HT-29 (cell line): ENCODE data around the gene MEIOC. TPM values are rescaled to one million over a fixed set of nuclear protein-coding genes. Genes with fewer than 3 reads are reported as not detected.
"Not testable (repeated sequence)": the region's sequence is repeated elsewhere in the genome, so short reads cannot be mapped to it uniquely, and the experiment has no call there.

Experiments used
- DNase-seq: peaks from one replicate; pipeline ENCODE4 v3.0.0-alpha.2; 2015; ENCODE audit warnings: low spot score
- total RNA-seq: library from RNA; depleted of rRNA; stranded (reverse); fragments of >200 nt; shearing (Covaris generic); gene quantifications from 2 replicates; pipeline ENCODE4 v1.2.3, GENCODE V29; 2014

MEIOC gene
- total RNA-seq, 1 experiment from 2014 or later = not detected

GRCh38 chr17:44647736-44648135 is 8.5 kb upstream of the MEIOC start:
- no peak for DNase-seq

GRCh38 chr17:44648963-44649362 is 7.3 kb upstream of the MEIOC start:
- DNase-seq = no peak

GRCh38 chr17:44651228-44651627 is 5.0 kb upstream of the MEIOC start:
- DNase-seq = no peak

- no peak for DNase-seq
These were observed 3.5 kb upstream of the MEIOC start for GRCh38 chr17:44652727-44653126.

GRCh38 chr17:44653384-44653783 is 2.9 kb upstream of the MEIOC start:
- no peak for DNase-seq

GRCh38 chr17:44653954-44654353 is 2.3 kb upstream of the MEIOC start:
- no peak for DNase-seq

GRCh38 chr17:44661835-44662234 is 5.6 kb downstream of the MEIOC start:
- DNase-seq = no peak

- DNase-seq = no peak
These were observed 6.8 kb downstream of the MEIOC start for GRCh38 chr17:44663095-44663494.

- no peak for DNase-seq
These were observed 8.6 kb downstream of the MEIOC start for GRCh38 chr17:44664867-44665266.

- DNase-seq = no peak
These were observed 9.7 kb downstream of the MEIOC start for GRCh38 chr17:44666006-44666405.

- peak; percentile 37 for DNase-seq
These were observed 16.3 kb downstream of the MEIOC start for GRCh38 chr17:44672479-44673093.

GRCh38 chr17:44673893-44674292 is 17.6 kb downstream of the MEIOC start:
- no peak for DNase-seq

- DNase-seq = no peak
These were observed 20.9 kb downstream of the MEIOC start for GRCh38 chr17:44677136-44677535.

- DNase-seq = not testable (repeated sequence)
These were observed 27.0 kb downstream of the MEIOC start for GRCh38 chr17:44683303-44683702.

- DNase-seq = no peak
These were observed 31.5 kb downstream of the MEIOC start for GRCh38 chr17:44687756-44688155.

- no peak for DNase-seq
These were observed 31.9 kb downstream of the MEIOC start for GRCh38 chr17:44688200-44688599.

- no peak for DNase-seq
These were observed 32.6 kb downstream of the MEIOC start for GRCh38 chr17:44688675-44689476.

GRCh38 chr17:44689477-44690217 is 33.4 kb downstream of the MEIOC start, which contains the start of gene CCDC43:
Gene CCDC43 (minus strand): TSS chr17:44689776. CDS start chr17:44689753, 23 bp downstream.
- peak; percentile 86 for DNase-seq

- DNase-seq = peak; percentile 22
These were observed 34.6 kb downstream of the MEIOC start for GRCh38 chr17:44690746-44691306.

- DNase-seq = no peak
These were observed 37.3 kb downstream of the MEIOC start for GRCh38 chr17:44693609-44694008.

GRCh38 chr17:44700288-44700687 is 44.0 kb downstream of the MEIOC start:
- not testable (repeated sequence) for DNase-seq
